ENCODE data around the gene SLC22A23.

DNA sequence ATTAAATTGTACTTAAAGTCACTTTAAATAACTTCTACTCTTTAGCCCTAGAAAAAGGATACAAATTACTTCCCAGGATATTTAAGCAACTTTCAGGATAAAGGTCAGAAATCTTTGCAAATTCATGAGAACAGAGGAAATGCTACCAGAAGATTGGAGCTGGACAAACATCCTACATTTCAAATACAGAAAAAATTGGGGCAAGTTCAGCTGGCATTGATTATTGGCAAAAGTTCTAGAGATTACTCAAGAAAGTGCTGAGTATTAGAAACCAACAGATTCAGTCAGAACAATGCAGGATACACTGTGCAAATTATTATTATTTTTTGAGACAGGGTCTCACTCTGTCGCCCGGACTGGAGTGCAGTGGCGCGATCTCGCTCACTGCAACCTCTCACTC, 6.0 kb downstream of the SLC22A23 start:
- no peak for TF ChIP-seq GATA3 (IDR thresholded peaks at IDR 0.05; ENCODE audit: low read depth, low read length)
- no peak for TF ChIP-seq GATA2 (IDR thresholded peaks at IDR 0.05; ENCODE audit: low read depth, low read length)
